GM18511 (cell line): ENCODE results near the gene PADI2.

Experiments used
- ATAC-seq: cut with Tn5 transposase; IDR thresholded peaks from one replicate; pipeline ENCODE4 v1.9.1; 2021; ENCODE audit warnings: mild to moderate bottlenecking, moderate library complexity; ENCODE audit not compliant: unreplicated experiment

The PADI2 gene

DNA sequence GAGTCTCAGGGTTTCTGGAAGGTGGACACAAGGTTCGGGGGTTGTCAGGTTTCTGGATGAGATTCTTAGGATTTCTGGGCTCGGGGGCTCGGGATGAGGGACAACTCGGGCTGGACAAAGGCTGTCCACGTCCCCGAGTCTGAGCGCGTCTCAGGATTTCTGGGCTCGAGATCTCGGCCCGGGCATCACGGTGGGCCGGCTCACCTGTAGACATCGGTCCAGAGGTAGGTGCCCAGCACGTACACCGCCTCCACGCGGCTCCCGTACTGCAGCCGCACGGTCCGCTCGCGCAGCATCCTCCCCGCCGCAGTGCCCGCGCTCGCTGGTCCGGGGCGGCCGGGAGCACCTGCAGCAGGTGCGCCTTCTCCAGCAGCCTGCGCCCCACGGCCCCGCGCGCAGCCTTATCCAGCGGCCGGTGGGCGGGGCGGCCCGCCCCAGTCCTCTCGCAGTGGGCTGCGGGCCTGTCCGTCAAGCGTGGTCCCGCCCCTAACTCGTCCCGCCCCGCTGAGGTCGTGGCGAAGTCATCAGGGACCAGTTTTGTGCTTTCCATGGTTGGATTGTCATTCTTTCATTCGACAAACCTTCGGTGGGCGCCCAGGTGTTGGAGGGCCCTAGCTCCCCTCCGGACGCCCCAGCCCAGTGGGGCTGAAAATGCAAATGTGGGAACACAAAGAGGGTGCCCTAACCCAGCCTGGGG lies at the start of gene PADI2:
PADI2 (minus strand) TSS at position 376 of the 697 bp plus-strand sequence; CDS start at position 296, 80 bp downstream.
- no peak for ATAC-seq

DNA sequence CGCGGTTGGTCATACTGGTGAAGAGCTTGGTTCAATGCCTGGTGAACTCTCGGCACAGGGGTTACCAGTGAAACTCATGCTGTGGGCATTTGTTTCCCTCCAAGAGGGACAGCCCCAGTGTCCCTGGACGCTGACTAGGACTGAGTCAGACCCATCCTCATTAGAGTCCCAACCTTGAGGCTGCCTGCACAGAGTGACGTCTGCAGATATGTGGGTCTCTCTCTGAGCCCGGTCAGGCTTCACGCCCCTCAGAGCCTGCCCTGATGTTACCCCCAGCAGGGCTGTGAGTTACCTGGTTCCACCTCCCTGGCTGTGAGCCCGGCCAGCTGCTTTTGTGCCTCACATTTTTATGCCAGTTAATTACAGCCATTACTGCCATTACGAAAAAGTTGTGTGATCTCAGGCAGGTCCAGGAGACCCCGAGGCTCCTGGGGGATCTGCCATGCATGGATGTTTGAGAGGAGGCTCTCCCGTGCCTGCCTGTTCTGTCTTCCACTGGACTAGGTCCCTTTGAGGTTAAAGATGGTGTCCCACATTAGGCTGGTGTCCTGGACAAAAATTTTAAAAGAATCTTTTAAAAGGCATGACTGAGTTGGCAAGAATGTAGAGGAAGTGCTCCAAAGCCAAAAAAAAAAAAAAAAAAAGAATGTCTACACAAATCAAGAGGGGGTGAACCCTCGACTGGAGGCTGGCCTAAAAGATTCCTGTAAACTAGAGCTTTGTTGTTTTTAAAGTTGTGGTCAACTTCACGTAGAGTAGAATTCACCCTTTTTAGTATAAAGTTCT lies 49.0 kb upstream of the PADI2 start:
- no peak for ATAC-seq

- no peak for ATAC-seq
These were observed 48.5 kb upstream of the PADI2 start for GRCh38 chr1:17167786-17168090.

DNA sequence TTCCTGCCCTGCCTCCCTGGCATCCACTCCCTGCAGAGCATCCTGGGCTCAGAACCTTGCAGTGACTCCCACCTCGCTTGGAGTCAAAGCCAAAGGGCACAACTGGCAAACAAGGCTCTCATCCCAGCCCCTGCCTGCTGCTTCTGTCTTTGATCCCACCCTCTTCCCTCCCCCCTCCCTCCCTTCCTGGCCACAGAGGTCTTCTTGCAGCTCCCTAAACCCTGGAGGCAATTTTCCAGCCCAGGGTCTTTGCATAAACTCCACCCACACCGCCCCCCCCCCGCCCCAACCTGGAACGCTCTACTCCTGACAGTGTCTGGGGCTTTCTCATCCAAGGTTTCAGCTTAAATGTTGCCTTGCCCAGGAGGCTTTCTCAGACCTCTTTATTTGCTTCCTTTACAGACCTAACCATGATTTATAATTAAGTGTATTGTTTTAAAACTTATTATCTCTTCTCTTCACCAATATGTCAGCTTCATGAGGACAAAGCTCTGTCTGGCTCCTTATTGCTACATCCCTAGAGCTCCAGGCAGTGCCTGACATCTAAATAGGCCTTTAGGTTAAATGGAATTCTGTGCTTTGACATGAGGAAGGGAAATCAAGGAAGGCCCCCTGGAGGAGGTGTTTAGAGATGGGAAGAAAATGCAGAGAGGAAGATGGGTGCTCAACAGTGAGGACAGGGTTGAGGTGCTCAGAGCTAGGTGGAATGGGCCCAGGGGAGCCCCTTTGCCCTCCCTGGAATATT lies 48.0 kb upstream of the PADI2 start:
- ATAC-seq: no peak

GRCh38 chr1:17165823-17166222 lies 46.6 kb upstream of the PADI2 start:
- ATAC-seq: no peak

- no peak for ATAC-seq
These were observed 44.8 kb upstream of the PADI2 start for GRCh38 chr1:17163789-17164666.

DNA sequence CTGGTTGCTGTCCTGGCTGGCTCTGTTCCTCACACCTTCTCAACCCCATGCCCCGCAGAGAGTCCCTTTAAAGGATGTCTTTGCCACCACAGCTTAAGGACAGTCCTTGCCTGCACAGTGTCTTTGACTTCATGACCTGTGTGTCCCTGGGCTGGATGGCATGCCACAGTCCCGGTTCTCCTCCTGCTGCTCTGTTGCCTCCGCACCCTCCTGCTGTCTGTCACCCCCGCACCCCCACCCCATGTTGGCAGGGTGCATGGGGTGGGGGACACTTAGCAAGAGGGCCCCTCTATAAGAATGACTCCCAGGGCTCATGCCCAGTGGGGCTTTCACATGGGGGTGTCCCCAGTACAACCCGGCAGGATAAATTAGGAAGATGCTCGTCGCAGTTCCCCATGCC lies 44.1 kb upstream of the PADI2 start:
- no peak for ATAC-seq

- ATAC-seq: no peak
These were observed 43.7 kb upstream of the PADI2 start for GRCh38 chr1:17162941-17163340.

DNA sequence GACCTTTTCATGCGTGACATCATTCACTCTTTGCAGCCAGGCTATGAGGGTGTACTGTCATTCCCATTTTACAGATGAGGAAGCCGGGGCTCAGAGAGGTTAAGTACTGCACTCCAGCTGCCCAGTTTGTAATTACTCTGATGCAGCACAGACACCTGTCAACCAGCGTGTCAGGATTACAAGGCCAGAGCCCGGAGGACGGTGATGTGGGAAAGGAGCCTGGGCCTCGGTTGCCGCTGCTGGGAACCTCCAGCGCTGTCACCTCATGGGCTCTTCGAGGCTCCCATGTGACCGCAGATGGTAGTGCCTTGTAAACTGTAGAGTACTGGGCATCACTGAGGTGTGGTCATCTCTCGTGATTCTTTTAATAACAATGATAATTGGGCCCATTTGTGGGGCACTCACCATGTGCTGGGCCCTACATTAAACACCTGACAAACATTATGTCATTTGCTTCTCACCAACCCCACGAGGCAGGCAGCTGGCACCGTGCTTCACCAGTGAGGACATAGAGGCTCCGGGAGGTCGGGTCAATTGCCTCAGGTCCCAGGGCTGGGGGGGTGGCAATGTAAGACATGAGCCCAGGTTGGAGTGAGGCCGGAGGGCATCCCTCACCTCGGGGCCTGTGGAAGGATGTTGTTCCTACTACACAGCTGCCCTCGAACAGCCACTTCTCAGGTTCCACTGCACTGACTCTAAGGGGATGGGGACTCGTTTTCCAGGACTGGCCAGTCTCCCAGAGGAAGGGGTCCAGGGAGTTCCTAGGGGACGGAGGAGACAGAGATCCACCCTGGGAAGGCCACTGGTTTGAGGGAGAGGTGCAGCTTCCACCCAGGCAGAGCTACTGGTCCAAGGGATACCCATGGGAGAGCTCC lies 42.9 kb upstream of the PADI2 start:
- no peak for ATAC-seq

DNA sequence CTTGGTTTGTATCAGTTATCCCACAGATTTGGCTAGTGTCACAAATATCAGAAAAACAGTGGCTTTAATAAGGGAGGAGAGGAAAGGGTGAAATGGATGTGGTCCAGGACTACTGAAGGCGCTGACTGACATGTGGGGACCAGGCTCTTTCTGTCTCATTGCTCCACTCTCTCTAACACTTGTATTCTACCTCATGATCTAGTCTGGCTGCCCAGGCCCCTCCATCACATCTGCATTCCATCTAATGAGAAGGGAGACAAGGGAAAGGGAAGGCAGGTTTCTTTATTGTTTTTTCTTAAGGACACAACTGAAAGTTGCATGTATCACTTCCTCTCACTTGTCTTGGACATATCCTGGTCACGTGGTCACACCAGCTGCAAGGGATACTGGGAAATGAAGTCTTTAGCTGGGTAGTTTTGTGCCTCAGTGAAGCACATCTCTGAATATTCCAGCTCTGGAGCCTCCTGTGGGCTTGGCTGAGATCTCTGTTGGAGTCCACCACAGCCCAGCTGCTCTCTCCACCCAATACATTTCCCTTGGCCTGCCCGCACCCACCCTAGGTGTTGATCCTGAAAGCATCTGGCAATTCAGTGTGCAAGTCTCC lies 42.0 kb upstream of the PADI2 start:
- no peak for ATAC-seq

DNA sequence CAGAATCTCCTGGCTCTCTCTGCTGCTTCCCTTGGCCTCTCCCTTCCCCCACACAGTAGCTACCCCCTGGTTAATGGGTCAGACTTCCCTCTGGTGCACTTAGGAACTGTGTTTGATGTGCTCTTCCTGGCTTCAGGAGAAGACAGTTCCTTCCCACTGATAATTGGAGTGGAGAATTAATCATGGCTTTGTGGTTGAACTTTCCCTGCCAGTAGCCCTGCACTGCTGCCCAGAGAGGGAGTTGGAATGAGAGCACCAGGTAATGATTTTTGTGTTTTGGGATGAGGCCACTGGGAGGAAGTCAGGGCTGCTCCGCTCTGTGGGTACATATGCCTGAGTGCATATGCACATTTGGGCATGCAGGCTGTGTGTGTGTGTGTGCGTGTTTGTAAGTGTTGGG lies 39.7 kb upstream of the PADI2 start:
- ATAC-seq: no peak

DNA sequence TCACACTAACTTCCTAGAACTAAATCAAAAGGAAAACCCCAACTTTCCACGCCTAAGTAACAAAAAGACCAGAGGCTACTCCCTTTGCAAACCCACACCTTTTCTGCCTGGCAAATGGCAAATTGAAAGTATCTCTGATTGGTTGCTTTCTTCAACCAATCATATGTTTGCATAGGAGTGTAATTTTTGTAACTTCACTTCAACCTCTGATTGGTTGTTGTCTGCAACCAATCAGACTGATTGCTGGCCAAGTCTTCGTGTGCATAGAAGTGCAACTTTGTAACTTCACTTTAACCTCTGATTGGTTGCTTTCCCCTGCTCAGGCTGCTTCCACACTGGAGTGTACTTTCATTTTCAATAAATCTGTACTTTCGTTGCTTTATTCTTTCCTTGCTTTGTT lies 36.9 kb upstream of the PADI2 start:
- no peak for ATAC-seq

GRCh38 chr1:17155257-17155920 lies 36.1 kb upstream of the PADI2 start:
- ATAC-seq: no peak

- ATAC-seq: no peak
These were observed 30.5 kb upstream of the PADI2 start for GRCh38 chr1:17149771-17150170.

DNA sequence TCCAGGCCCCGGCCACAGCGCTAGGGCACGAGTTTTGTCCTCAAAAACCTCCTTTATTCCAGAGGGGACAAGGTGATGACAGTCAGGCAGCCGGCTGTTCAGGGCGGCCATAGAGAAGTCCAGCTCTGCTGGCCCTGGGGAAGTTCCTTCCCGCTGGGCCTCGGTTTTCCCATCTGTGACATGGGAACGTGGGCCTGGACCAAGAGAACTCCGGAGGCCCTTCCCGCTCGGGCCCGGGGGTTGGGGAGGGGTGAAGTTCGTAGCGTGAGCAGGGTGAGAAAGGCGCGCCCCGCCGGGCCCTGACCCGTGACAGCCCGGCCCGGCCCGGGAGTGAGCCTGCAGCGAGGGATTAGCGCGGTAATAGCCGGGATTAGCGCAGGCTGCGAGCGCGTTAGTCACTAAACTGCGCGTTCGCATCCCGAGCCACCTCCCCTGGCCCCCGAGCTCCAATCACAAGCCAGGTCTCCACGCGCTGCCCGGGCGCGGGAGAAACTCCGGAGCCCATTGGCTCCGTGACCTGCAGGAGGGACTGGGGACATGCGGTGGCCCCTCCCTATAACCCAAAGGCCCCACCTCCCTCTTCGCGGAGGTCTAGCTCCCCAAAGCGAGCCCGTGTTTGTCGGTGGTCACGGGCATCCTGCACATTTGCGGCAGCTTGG lies 29.8 kb upstream of the PADI2 start:
- ATAC-seq: no peak

GRCh38 chr1:17145648-17146047 lies 26.4 kb upstream of the PADI2 start:
- no peak for ATAC-seq

DNA sequence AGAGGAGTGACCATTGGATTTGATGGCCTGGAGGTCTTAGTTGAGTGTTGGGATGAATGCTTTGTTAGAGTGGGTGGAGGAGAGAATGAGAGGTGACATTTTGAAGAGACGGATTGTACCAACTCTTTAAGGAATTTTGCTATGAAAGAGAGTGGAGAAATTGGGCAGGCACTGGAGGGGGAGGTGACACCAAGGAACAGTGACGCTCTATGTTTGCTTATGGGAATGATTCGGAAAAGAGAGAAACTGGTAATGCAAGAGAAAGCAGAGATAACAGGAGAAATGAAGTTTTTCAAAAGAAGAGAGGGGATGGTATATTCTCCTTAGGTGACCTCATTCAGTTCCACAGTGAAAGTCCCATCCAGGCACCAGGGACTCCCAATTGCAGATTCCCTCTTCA lies 24.5 kb upstream of the PADI2 start:
- ATAC-seq: no peak

DNA sequence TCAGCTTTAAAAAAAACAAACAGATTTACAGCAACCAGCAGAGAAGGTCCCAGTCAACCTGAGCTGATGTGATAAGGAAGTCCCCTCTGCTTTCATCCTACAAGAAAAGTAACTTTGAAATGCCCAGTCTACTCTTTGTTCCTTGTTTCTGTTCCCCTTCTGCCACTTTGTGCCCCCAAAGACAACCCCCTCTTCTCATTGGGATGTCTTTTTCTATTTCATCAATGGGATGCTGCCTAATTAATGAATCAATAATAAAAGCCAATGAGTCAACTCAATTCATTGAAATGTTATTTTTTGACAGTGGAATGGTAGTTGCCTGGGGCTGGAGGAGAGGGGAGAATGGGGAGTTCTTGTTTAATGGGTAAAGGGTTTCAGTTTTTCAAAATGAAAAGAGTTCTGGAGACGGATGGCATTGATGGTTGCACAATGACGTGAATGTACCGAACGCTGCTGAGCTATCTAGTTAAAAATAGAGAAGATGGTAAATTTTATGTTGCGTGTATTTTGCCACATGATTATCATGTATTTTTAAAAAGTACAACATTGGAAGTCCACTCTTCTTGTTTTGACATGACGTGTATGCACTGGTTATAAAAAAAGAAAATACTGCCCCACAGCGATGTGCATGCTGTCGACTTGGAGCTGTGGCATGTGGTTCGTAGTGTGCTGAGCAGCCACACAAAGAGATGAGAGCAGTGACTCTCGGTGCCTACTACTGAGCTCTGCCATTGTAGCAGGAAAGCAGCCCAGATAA lies 22.4 kb upstream of the PADI2 start:
- no peak for ATAC-seq
